Stromal cell of bone marrow (primary cell): ENCODE measurements around the gene FOXR1.

Source experiments
- DNase-seq: peaks from one replicate; pipeline ENCODE4 v3.0.0-alpha.2; 2012; ENCODE audit warnings: low read depth

FOXR1 gene

GRCh38 chr11:118971646-118972045 lies at the start of gene FOXR1:
FOXR1 (plus strand) TSS chr11:118971761; CDS start chr11:118971932, 171 bp downstream.
- DNase-seq, result no peak

- peak; percentile 40 for DNase-seq
These were observed 49.4 kb upstream of the FOXR1 start for GRCh38 chr11:118921929-118922744.

GRCh38 chr11:118922745-118923627 lies 48.6 kb upstream of the FOXR1 start:
- DNase-seq, result no peak

GRCh38 chr11:118923721-118924587 lies 47.6 kb upstream of the FOXR1 start:
- DNase-seq, result no peak

GRCh38 chr11:118924591-118925585 lies 46.7 kb upstream of the FOXR1 start:
- DNase-seq, result no peak

GRCh38 chr11:118927554-118928100 lies 43.9 kb upstream of the FOXR1 start:
- no peak for DNase-seq

GRCh38 chr11:118928101-118928869 lies 43.3 kb upstream of the FOXR1 start:
- DNase-seq, result peak; percentile 91

GRCh38 chr11:118928870-118929500 lies 42.6 kb upstream of the FOXR1 start:
- DNase-seq, result peak; percentile 41

GRCh38 chr11:118929501-118930093 lies 42.0 kb upstream of the FOXR1 start:
- DNase-seq, result peak; percentile 67

- peak; percentile 51 for DNase-seq
These were observed 41.4 kb upstream of the FOXR1 start for GRCh38 chr11:118930094-118930712.

GRCh38 chr11:118931571-118931970 lies 40.0 kb upstream of the FOXR1 start:
- no peak for DNase-seq

- no peak for DNase-seq
These were observed 38.1 kb upstream of the FOXR1 start for GRCh38 chr11:118933486-118933885.

GRCh38 chr11:118935376-118935775 lies 36.2 kb upstream of the FOXR1 start:
- no peak for DNase-seq

- no peak for DNase-seq
These were observed 32.8 kb upstream of the FOXR1 start for GRCh38 chr11:118938491-118939403.

GRCh38 chr11:118939404-118939915 lies 32.1 kb upstream of the FOXR1 start:
- no peak for DNase-seq

GRCh38 chr11:118939953-118940598 lies 31.5 kb upstream of the FOXR1 start:
- DNase-seq, result no peak
